GM21447 (cell line): ENCODE data around the gene CISH.
A peak's percentile ranks its signal among the peaks of the same experiment; 100 is the strongest.

Experiments used
- ATAC-seq: cut with Tn5 transposase; IDR thresholded peaks from one replicate; pipeline ENCODE4 v1.9.1; 2021; ENCODE audit not compliant: unreplicated experiment

Gene CISH

DNA sequence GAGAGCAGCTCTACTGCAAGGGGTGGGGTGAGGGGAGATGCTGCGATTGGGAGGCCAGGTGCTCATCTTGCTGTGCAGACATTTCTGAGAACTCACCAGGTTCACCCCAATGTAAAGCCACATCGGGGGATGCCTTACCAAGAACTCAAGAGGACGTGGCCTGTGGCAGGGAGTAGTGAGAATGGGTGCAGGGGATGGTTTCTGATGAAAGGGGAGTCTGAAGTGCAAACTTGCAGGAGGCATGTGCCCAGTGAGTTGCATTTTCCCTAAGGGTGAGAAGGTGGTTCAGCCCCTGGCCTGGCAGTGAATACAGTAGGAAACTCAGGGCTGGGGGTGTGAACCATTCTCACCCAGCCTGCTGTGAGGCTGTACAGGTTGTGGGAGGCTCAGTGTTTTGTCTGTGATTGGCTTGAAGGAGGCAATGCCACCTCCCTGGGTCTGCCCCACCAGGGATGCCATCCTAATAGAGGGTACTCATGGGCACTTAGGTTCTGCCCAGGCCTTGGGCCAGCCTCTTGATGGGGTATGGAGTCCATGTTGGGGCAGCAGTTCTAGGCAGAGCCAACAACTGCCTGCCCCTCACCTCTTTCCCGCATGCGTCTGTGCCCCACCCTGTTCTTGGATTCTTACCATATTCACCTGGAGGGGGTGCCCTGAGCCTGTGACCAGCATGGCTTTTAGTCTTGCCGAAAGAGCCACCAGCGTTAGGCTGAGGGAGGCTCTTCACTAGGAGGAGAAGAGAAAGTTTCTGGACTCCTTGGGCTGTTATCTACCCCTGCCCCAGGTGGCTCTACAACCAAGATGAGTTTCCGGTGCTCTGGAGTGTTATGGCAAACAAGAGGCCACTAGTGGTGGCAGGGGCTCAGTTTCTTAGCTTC is 37.8 kb downstream of the CISH start:
- ATAC-seq: no peak

DNA sequence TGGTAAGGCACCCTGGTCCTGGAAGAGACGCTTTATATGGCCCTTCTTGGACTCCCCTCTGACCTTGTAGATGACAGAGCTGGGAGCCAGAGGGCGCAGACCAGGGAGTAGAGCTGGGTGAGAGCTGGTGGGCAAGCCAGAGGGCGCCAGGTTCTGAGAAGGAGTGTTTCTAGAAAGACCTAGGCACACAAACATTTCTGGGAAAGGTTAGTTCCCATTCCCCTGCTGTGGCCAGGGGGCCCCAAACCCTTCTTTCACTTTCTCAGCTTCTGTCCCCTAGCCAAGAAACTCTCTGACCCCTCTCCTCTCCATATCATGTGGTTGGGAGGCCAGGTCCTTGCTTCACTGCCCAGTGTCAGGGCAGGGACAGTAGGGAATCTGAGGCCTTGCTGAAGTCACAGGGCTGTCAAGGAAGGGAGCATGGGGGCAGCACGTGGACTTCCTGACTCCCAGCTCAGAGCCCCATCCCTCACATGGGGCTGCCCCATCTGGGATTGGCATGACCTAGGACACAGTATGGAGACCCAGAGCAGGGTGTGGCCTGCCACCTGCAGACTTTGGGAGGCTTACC is 38.7 kb downstream of the CISH start:
- ATAC-seq: no peak

DNA sequence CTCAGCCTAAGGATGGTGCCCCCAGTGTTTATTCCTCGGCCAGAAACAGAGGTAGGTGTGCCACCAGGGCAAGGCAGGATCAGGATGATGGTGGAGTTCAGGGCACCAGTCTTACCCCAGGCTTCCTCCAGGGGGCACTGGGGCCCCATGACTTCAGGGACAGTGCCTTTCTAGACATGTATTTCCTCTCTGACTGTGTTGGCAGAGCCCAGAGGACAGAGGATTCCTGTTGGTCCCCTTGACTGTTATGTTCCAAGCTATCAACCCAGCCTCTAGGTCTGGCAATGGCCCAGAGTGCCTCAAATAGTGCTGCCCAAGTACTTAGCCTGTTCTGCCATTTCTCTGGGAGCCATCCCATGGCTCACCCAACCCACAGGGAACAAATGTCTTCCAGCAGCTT is 39.4 kb downstream of the CISH start:
- no peak for ATAC-seq

DNA sequence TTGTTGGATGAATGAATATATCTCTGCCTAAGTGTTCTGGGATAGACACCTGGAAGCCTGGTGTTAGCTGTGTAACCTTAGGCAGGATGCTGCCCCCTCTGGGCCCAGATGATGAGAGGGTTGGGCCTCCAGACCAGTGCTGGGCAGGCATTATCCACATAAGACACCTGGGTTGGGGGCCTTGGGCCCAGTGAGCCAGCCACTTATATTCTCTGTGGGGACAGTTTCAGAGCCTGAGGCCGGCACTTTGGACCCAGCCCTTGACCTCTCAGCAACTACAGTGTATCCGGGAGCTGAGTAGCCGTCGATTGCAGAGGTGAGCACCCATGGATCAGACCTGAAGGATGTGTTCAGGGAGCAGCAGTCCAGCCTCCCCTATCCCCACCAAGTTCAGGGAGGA is 40.1 kb downstream of the CISH start:
- ATAC-seq: no peak

DNA sequence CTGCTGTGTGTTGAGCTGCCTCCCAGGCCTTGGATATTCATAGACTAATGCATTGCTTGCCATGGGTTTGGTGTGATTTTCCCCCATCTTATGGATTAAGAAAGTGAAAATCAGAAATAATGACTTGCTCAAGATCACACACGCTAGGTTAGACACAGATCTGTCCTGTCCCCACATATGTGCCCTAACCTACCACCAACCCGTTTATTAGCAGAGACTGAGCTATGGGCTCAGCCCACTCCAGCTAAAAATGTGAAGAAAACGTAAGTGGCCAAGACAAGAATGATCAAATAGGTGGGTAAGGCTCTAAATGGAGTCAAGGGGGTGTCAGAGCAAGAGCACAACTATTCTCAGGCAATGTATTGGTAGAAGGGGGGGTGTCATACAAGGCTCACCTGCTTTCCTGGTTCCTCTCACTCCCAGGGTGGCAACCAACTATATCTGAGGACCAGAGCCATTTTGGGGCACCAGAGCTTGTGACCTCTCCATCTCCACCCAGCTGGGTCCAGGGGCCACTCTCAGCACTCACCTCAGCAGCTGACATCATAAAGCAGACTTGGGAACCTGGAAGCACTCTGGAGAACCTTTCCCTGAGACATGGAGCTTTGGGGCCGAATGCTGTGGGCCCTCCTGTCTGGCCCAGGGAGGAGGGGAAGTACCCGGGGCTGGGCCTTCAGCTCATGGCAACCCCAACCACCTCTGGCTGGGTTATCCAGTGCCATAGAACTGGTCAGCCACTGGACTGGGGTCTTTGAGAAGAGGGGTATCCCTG is 40.9 kb downstream of the CISH start:
- ATAC-seq: no peak

DNA sequence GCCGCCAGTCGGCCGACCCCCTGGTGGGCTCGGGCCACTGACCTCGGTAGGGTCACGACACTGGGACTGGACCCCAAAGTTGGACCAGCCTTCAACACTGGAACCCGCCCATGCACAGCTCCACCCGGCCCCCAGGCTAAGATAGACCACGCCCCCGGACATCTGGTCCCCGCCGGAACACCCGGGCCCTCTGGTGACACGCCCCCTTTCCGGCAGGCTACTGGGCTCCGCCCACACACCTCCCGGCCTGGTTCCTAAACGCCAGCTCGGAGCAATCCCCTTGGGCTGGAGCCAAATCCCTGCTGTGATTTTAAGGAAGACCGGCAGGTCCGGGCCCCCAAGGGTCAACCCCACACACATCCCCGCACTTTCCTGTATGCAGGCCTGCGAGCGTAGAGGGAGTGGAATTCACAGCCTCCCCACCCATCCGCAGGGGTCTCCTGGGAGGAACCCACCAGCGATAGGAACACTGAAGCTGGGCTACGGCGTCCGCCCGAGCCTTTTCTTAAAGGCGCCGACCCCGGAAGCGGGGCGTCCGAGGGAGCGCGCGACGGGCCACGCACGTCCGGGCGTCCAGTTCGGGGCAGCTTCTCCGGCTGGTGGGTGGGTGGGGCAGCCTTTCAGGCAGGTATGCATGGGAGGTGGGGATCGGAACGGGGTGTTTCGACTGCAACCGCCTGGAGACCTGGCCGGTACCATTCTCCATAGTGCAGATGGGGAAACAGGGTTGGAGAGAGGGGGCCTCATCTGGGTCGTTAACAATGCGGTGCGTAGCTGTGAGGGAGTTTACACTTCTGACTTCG is 42.4 kb downstream of the CISH start, which contains the start of gene HEMK1:
Gene HEMK1 (plus strand): TSS at position 576 of the 803 bp plus-strand sequence. CDS start 1,583 bp downstream, outside the sequence.
- peak; percentile 63 for ATAC-seq

DNA sequence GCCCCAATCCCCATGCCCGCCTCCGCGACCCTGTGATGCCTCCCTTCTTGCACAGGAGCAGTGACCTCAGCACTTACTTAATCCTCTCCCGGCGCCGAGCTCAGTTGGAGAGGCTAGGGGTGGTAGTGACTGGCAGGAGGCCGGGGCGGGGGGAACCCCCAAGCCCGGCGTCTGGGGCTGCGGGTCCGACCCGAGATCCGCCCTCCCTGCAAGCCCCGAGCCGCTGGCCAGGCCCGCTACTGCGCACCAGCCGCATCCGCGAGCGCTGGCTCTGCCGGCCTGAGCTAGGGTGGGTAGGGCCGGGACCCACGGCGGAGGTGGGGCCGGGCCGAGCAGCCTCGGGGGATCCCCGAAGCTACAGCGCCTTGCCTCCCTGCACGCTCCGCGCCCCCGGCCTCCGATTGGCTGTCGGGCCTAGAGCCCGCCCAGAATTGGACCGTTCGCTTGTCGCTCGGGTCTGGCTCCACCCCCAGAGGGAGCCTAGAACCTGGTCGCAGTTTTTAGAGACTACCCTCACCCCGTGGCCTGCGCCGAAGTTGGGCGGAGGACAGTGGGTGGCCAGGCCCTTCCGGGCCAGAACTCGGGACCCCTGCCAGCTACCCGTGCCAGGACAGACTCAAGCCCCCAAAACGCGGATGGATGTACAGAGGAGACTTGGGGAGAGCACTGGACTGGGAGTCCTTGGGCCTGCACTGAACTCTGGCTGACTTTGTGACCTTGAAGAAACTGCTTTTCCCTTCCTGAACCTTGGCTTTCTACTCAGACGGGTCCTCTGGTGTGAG is 44.0 kb downstream of the CISH start, which contains the start of gene C3orf18:
Gene C3orf18 (minus strand): TSS at position 362 of the 782 bp plus-strand sequence. CDS start 2,048 bp downstream, outside the sequence.
- ATAC-seq: peak; percentile 84

DNA sequence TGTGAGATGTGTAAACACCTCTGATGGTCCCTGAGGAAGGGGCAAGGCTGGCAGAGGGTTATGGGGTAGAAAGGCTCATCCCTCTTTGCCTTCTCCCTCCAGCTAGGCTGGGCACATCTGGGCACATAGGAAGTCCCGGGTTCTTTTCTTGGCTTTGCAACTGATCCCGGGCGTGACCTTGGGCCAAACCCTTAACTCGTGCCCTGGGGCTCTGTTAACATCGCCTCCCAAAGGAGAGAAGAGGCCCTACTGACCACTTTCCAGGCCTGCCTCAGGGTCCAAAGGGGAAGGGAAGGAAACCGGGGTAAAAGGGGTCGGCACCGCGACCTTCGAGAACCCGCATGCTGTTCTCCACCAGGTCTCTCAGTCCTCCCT is 44.6 kb downstream of the CISH start:
- ATAC-seq: no peak

DNA sequence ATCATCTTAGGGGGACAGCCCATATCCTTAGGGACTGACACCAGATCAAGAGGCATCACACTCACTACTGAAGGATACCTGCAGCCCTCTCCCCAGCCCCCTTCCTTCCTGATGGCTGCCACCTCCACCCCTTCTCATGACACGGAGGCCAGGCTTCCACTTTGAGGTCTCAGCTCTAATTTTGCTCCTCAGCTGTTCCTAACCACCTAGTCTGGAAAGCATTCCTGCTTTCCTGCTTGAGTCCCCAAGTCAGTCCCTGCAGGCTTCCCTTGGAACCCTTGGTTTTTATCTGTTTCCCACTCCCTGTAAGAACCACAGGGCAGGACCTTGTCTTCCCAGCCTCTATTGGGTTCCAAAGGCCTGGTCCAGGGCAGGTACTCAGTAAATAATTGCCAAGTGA is 47.3 kb downstream of the CISH start:
- no peak for ATAC-seq

DNA sequence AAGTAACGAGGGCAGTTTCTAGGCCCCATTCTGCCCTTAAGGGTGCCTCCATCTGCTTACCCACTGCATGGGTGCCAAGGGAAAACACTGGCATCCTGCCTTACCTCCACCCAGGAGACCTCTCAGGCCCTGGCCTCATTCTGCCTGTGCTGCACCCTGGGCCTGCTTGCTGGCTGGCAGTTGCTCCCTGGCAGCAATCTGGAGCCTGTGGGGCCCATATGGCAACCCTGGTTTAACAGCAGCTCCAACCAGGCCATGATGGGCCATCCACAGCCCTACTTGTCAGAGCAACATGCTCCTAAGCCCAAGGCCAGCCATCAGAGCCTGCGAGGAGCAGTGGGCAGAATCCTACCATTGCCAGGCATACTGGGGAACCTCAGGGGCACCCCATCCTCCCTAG is 47.7 kb downstream of the CISH start:
- no peak for ATAC-seq

DNA sequence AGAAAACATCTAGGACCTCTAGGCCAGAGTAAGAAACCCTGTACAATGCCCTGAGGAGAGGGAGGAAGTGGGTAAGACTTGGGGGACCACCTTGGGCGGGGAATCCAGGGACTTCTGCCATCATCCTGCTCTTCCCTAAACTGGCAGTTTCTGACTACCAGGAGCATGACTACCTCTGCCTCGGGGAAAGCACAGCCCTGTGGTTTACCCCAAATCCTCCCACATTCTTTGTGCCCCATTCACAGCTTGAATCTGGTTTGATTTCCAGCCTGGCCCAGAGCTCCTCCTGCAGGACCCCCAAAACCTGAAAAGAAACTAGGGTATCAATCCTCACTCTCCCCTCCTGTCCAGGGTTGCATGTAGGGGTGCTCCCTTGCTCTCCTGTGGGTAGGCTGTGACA is 48.7 kb downstream of the CISH start:
- ATAC-seq: no peak

DNA sequence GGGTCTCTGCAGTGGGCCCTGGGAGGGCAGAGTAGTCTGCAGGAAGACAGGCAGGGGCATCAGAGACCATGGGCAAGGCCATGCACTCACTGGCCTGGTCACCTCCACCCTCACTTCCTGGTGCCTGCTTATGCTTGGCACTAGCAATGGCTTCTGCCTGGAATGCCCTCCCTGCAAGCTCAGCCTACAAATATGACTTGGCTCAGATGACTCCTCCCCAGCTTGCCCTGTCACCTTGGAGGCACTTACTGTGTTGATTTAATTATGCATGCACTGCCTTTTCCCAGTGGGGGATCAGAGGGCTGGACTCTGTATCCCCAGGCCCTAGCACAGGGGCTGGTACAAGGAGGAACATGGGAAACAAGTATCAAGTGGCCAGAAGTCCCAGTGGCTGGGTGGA is 51.9 kb downstream of the CISH start:
- ATAC-seq: no peak

DNA sequence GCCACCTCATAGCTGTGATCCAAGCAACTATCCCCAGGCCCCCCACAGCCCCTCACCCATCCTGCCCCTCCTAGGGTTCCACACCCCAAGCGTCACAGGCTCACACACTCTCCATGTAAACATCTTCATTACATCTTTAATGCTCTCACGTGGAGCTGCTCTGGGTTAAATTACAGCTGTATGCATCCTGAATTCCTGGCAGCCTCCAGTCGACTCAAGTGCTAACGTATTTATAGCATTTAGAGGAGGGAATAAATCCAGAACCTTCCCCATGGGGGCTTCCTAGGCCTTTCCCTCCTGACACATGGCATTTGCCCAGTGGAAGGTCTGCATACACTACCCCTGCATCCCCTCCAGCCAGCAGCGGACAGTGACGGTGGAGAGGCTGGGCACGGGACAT is 53.7 kb downstream of the CISH start:
- no peak for ATAC-seq

DNA sequence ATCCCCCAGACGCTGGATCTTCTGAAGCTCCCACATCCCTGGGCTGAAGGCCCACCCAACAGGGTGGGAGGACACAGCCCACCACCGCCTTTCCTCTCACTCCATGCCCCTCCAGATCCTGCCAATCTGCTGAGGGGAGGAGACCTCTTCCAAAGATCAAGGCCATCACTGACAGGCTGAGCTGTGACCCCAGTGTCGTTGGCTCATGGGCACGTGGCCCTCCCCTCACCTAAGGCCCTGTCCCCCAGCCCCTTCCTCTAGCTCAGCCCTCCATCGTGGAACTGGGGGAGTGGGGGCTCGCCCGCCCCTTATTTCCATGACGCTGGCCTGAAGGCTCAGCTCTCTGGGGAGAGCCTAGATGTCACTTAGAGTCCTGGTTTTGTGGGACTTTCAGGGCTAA is 54.5 kb downstream of the CISH start:
- ATAC-seq: no peak
